K562 (cell line): ENCODE measurements around the gene KATNB1. TPM values are rescaled to one million over a fixed set of nuclear protein-coding genes. Genes with fewer than 3 reads are reported as not detected.
A peak's percentile ranks its signal among the peaks of the same experiment; 100 is the strongest.

Source experiments
- ATAC-seq: fragments of 200-7000 bp; cut with Tn5 transposase; 3 replicates; pipeline ENCODE4 v1.9.1; 2020; ENCODE audit warnings: moderate library complexity
- BruUV-seq: library from RNA; stranded (reverse); fragments of 400-500 nt; replicated peaks from 2 replicates; lab custom pipeline; 2021; lab: Mats Ljungman, UMichigan
- CTCF ChIA-PET: fragments of 300-600 bp; formaldehyde crosslinking; extraction: SDS; loops from one replicate; lab custom pipeline; 2021; ENCODE audit warnings: low intra/inter-chr PET ratio; lab: Yijun Ruan, JAX
- POLR2A ChIA-PET: fragments of 300-600, 350-650 bp; sonication (Branson Sonifier 250); formaldehyde crosslinking; extraction: SDS; loops from one replicate; lab custom pipeline; 2021; ENCODE audit warnings: antibody characterized with exemption, inconsistent platforms; lab: Yijun Ruan, JAX
- DNase-seq, 4 experiments: peaks; one replicate each; pipeline versions ENCODE4 v3.0.0 to v3.0.0-alpha.2; 2011 to 2018; ENCODE audit warnings: low spot score in 3 of 4, mixed read lengths in 3 of 4; ENCODE audit errors: extremely low read depth in 1 of 4
- FAIRE-seq: peaks from 2 replicates; lab custom pipeline; 2011; peaks lifted over from hg19 to GRCh38; lab: Jason Lieb, UNC
- H2AFZ ChIP-seq: 2 replicates; pipeline ENCODE4 v1.6.0; 2011; ENCODE audit warnings: low read depth, low read length, control low read depth, inconsistent platforms
- H3K27ac ChIP-seq: fragments of 200-600 bp; 3 replicates; pipeline ENCODE4 v1.8.0; 2011; ENCODE audit warnings: low read depth, mild to moderate bottlenecking, control low read depth, inconsistent platforms, low read length, moderate library complexity, mixed read lengths; ENCODE audit errors: extremely low read depth
- H3K27me3 ChIP-seq, 2 experiments: fragments of 300-600 bp in 1 of 2; 2 replicates in 1 of 2; 3 replicates in 1 of 2; pipeline versions ENCODE4 v1.6.0 to v1.8.0; 2011; ENCODE audit warnings: inconsistent platforms in 2 of 2, low read length in 2 of 2, mild to moderate bottlenecking in 1 of 2, mixed read lengths in 1 of 2, moderate library complexity in 1 of 2; ENCODE audit not compliant: control insufficient read depth in 2 of 2, insufficient read depth in 2 of 2
- H3K36me3 ChIP-seq: fragments of 300-600 bp; 3 replicates; pipeline ENCODE4 v1.8.0; 2011; ENCODE audit warnings: mild to moderate bottlenecking, low read length, inconsistent platforms; ENCODE audit not compliant: control insufficient read depth, insufficient read depth
- H3K4me1 ChIP-seq, 2 experiments: fragments of 200-600 bp in 1 of 2; replicated peaks in 1 of 2; 2 replicates in 1 of 2; 3 replicates in 1 of 2; pipeline versions ENCODE4 v1.5.1 to v1.8.0; 2011; ENCODE audit warnings: inconsistent platforms in 2 of 2, low read length in 2 of 2, mild to moderate bottlenecking in 1 of 2, mixed read lengths in 1 of 2, moderate library complexity in 1 of 2; ENCODE audit not compliant: control insufficient read depth in 2 of 2, insufficient read depth in 2 of 2
- H3K4me2 ChIP-seq: 2 replicates; pipeline ENCODE4 v1.6.1; 2011; ENCODE audit warnings: low read length, control low read depth, inconsistent platforms, mixed read lengths; ENCODE audit not compliant: insufficient read depth
- H3K4me3 ChIP-seq: fragments of 200-600 bp; sonication (generic), shearing (Covaris generic); 2 replicates; pipeline ENCODE4 v1.5.1; 2016; ENCODE audit warnings: control low read depth, inconsistent platforms
- H3K79me2 ChIP-seq: fragments of 200-600 bp; 3 replicates; pipeline ENCODE4 v1.8.0; 2011; ENCODE audit warnings: low read length, inconsistent platforms; ENCODE audit not compliant: control insufficient read depth, insufficient read depth
- H3K9ac ChIP-seq, 2 experiments: 2 replicates each; pipeline versions ENCODE4 v1.6.0 to v1.6.1; 2011; ENCODE audit warnings: low read depth in 2 of 2, low read length in 2 of 2, control low read depth in 1 of 2, inconsistent platforms in 1 of 2, mild to moderate bottlenecking in 1 of 2, mixed read lengths in 1 of 2; ENCODE audit not compliant: insufficient read depth in 1 of 2
- H3K9me1 ChIP-seq: one replicate; pipeline ENCODE4 v1.6.0; 2011; ENCODE audit warnings: inconsistent platforms, mild to moderate bottlenecking, low read length, moderate library complexity; ENCODE audit not compliant: control insufficient read depth, insufficient read depth
- H3K9me3 ChIP-seq: replicated peaks from 2 replicates; pipeline ENCODE4 v1.5.1; 2011; ENCODE audit warnings: low read depth, low read length, inconsistent platforms; ENCODE audit not compliant: control insufficient read depth, insufficient read depth
- H4K20me1 ChIP-seq: replicated peaks from 2 replicates; pipeline ENCODE4 v1.6.1; 2011; ENCODE audit warnings: low read length, inconsistent platforms, mixed read lengths; ENCODE audit not compliant: control insufficient read depth, insufficient read depth
- BACH1 ChIP-seq: fragments of 200-800 bp; sonication (Bioruptor generic); IDR thresholded peaks from 2 replicates; pipeline ENCODE4 v1.6.1; 2016; ENCODE audit warnings: missing genetic modification characterization, missing compliant biosample characterization
- CHD1 ChIP-seq: fragments of 200-600 bp; sonication (generic); IDR thresholded peaks from one replicate; pipeline ENCODE4 v1.6.1; 2012; ENCODE audit warnings: mild to moderate bottlenecking, moderate library complexity, low read length, inconsistent platforms
- FOSL1 ChIP-seq: fragments of 200-800 bp; sonication (Bioruptor generic); conservative IDR thresholded peaks from 2 replicates; pipeline ENCODE4 v1.6.1; 2016; ENCODE audit warnings: missing genetic modification characterization, missing compliant biosample characterization
- MGA ChIP-seq: fragments of 450-650 bp; IDR thresholded peaks from 2 replicates; pipeline ENCODE4 v1.6.1; 2016; ENCODE audit warnings: mild to moderate bottlenecking, moderate library complexity
- NCOR1 ChIP-seq: fragments of 450-650 bp; IDR thresholded peaks from 2 replicates; pipeline ENCODE4 v1.6.1; 2016; ENCODE audit warnings: mild to moderate bottlenecking, moderate library complexity
- RBM17 ChIP-seq: fragments of 200-400 bp; formaldehyde crosslinking; IDR thresholded peaks from 2 replicates; pipeline ENCODE4 v1.6.1; 2017; ENCODE audit warnings: low read depth, mild to moderate bottlenecking, low read length, borderline replicate concordance
- RHOXF2B ChIP-seq: fragments of 250-450 bp; sonication (Bioruptor Pico); conservative IDR thresholded peaks from 2 replicates; pipeline ENCODE4 v1.5.1; 2021
- YY1 ChIP-seq, 3 experiments: IDR thresholded peaks; 2 replicates each; pipeline ENCODE4 v1.6.1; 2011; ENCODE audit warnings: low read length in 2 of 3, mild to moderate bottlenecking in 2 of 3, moderate library complexity in 2 of 3, borderline replicate concordance in 1 of 3, control low read depth in 1 of 3, low read depth in 1 of 3; ENCODE audit not compliant: insufficient read depth in 3 of 3, insufficient replicate concordance in 2 of 3, control insufficient read depth in 1 of 3, insufficient read length in 1 of 3; ENCODE audit errors: extremely low read depth in 1 of 3
- WGBS: fragments of 100-300 bp; shearing (Covaris generic); methylation state at CpG from one replicate; pipeline ENCODE4 v1.1.6; 2016; ENCODE audit warnings: low coverage, mixed read lengths; ENCODE audit not compliant: insufficient coverage; ENCODE audit errors: missing lambda C conversion rate; 5-methylcytosine and 5-hydroxymethylcytosine counted together
- in situ Hi-C: fragments of 300-500 bp; cut with MboI; formaldehyde crosslinking; loops from 4 replicates; pipeline ENCODE4 v1.15.0; 2018; ENCODE audit warnings: inconsistent platforms, mixed read lengths
- intact Hi-C: fragments of 100-400 bp; cut with micrococcal nuclease; formaldehyde crosslinking; loops from 2 replicates; pipeline ENCODE4 v1.14.2; 2022
- polyA plus RNA-seq, 8 experiments: library from polyadenylated mRNA; depleted of rRNA in 4 of 8; stranded (reverse) in 5 of 8; unstranded in 3 of 8; fragments of >200 nt; fragmentation: Nextera tagmentation in 2 of 8; fragmentation: Illumina TruSeq in 1 of 8; extraction: Ambion mirVana in 2 of 8; extraction: Trizol in 1 of 8; gene quantifications; 2 replicates each; pipeline versions ENCODE4 v1.2.1 to v1.2.3, GENCODE V29; 2011 to 2014; ENCODE audit warnings: inconsistent platforms in 1 of 8, missing spikeins in 1 of 8
- total RNA-seq, 7 experiments: library from RNA; depleted of rRNA in 6 of 7; stranded (reverse); fragments of >200 nt in 6 of 7; fragmentation: Illumina TruSeq in 2 of 7; extraction: Trizol in 2 of 7; gene quantifications; 2 replicates each; pipeline versions ENCODE4 v1.2.1 to v1.2.3, GENCODE V29; 2011 to 2021; ENCODE audit warnings: low replicate concordance in 1 of 7

The KATNB1 gene
- total and polyA plus RNA-seq, 9 of the 15 experiments (the other 6 are each of a cell fraction or from before 2014, with no cell fraction given), result 1.2 to 52.6 (median 21.9) TPM

DNA sequence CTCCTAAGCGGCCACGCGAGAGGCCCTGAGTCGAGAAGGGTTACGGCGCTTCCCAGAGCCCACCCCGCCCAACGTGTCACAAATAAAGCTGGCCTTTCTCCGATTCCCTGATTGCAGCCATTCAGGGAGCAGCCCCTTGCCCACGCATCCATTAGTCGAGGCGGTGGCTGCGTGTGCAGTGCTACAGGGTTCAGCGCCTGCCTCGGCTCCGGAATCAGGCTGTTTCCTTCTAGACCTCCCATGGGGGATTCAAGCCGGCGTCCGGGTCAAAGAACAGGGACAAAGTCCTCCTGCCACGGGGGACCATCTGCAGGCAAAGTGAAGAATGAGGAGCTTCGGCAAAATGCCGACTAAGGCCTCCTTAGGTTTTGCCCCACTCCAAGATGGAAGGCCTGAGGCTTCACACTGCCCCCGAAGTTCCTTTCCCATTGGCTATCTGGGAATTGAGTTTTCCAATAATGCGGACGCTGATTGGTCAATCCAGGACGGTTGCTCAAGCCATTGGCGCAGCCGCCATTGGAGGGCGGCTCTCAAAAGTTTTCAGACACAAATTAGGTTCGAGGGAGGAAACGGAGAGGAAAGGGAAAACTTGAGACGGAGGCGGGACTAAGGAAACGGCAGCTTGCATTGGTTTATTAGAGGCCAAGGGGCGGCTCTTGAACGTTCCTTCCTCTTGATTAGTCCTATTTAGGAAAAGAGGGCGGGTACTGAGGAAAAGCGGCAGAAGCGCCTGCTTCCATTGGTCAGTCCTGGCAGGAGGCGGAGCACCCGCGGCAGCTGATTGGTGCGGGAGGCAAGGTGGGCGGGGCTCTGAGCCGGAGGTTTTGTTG is 430 bp upstream of the KATNB1 start:
- DNase-seq (peak; percentile 98 to 100 (median 99)), FAIRE-seq (peak; percentile 100), ATAC-seq (peak; percentile 94)
- intact Hi-C loops (loop anchor here (5.0 to 10.0 kb wide), 3 partner anchors 43 to 270 kb away; partner anchors contain the start of genes DRC7, USB1 and ZNF319), in situ Hi-C loops (no loop called here)
- under 1% methylated on average over 43 of the region's 45 CpGs for WGBS
- Histone ChIP-seq H3K79me2 (peaks cover 17% of the 10 kb centered on the region), H3K9me3 (0 out of 2 replicates have a peak, but pooled peaks cover 3% of the 10 kb centered on the region), H3K9ac (peak overlapping the region; percentile 89 to 100), H3K4me2 (peak overlapping the region; percentile 88), H3K27ac (peak overlapping the region; percentile 86), H4K20me1 (no peaks in the 10 kb centered on the region), H3K36me3 (peaks cover 12% of the 10 kb centered on the region; the same call in 1 of the 3 replicates), H2AFZ (peak overlapping the region; percentile 84), H3K4me3 (peak overlapping the region; percentile 67), H3K4me1 (peaks cover 10 to 40% of the 10 kb centered on the region in 2 experiments; a peak in 3 of 5 replicates), H3K9me1 (no peaks in the 10 kb centered on the region), H3K27me3 (no peaks in the 10 kb centered on the region)
- ChIA-PET POLR2A (interaction anchor here (0.6 to 3.3 kb wide), 23 partner anchors 8 to 962 kb away, joined by 3 to 12 read pairs (median 4); partner anchors contain the start of gene DRC7), CTCF (interaction anchor here (3.6 kb wide), 1 partner anchor 87 kb away, joined by 19 read pairs; no protein-coding TSS in a partner anchor)
- TSS peak; percentile 93 for BruUV-seq
- TF ChIP-seq NCOR1, result no peak
- no peak for TF ChIP-seq RBM17
- peak; percentile 64; the same call in 1 of the 2 replicates for TF ChIP-seq BACH1 (tag)
- no peak for TF ChIP-seq FOSL1 (tag)
- peak; percentile 35 for TF ChIP-seq CHD1
- TF ChIP-seq RHOXF2B (CRISPR knock-in tag), result no peak
- peak; percentile 95 to 99 (median 99) for TF ChIP-seq YY1 (IDR thresholded peaks at IDR 0.05; ENCODE audit: borderline replicate concordance in 1 of 3, control insufficient read depth in 1 of 3, extremely low read depth in 1 of 3, insufficient read depth in 3 of 3, insufficient read length in 1 of 3, insufficient replicate concordance in 2 of 3, low read depth in 1 of 3, low read length in 2 of 3)
- peak; percentile 77 for TF ChIP-seq MGA
